ENCODE data around the gene HIVEP3. TPM values are rescaled to one million over a fixed set of nuclear protein-coding genes. Genes with fewer than 3 reads are reported as not detected.

Gene HIVEP3
- total RNA-seq, 1 experiment from 2014 or later = 1.4 TPM

- WGBS (ENCODE audit: extremely low coverage, insufficient read length, low lambda C conversion rate) = 100% methylated on average over 3 of the region's 5 CpGs
- Histone ChIP-seq H3K23me2 (ENCODE audit: insufficient read length, low read depth, low read length, poor library complexity, severe bottlenecking) (peaks cover 3% of the 10 kb centered on the region), H3K23ac (ENCODE audit: insufficient read length, low read depth, low read length) (no peak overlapping the region), H3K9me3 (ENCODE audit: control insufficient read depth, low read depth, low read length) (no peaks in the 10 kb centered on the region), H3K18ac (ENCODE audit: insufficient read length, low read depth, low read length) (no peak overlapping the region), H3K14ac (ENCODE audit: insufficient read depth, low read length) (no peak overlapping the region), H2AK5ac (ENCODE audit: insufficient read length, low read length) (no peak overlapping the region), H2BK120ac (ENCODE audit: low read depth, low read length, poor library complexity, severe bottlenecking) (no peak overlapping the region), H3K79me2 (ENCODE audit: insufficient read depth, low read length) (no peaks in the 10 kb centered on the region), H4K5ac (ENCODE audit: insufficient read length, low read depth, low read length) (no peak overlapping the region), H2BK20ac (ENCODE audit: low read depth, low read length, poor library complexity, severe bottlenecking) (no peak overlapping the region), H3T11ph (ENCODE audit: low read length) (no peak overlapping the region), H3K79me1 (ENCODE audit: insufficient read depth, low read depth, low read length, poor library complexity, severe bottlenecking) (no peaks in the 10 kb centered on the region), H4K8ac (replicated peaks; ENCODE audit: insufficient read length, low read depth, low read length) (no peak overlapping the region), H3K56ac (ENCODE audit: insufficient read length, low read depth, low read length) (no peak overlapping the region), H3K27me3 (ENCODE audit: insufficient read depth, low read length) (no peaks in the 10 kb centered on the region), H3K27ac (ENCODE audit: insufficient read length, low read depth, low read length) (no peak overlapping the region), H4K20me1 (ENCODE audit: control insufficient read depth, insufficient read depth, insufficient read length) (no peaks in the 10 kb centered on the region), H4K91ac (ENCODE audit: insufficient read length, low read depth, low read length) (no peak overlapping the region), H3K9ac (ENCODE audit: extremely low read depth, insufficient read length, low read length) (no peak overlapping the region), H2BK12ac (ENCODE audit: insufficient read length, low read depth, low read length) (no peak overlapping the region), H2AFZ (ENCODE audit: low read length) (no peak overlapping the region), H3K4me1 (ENCODE audit: insufficient read depth, low read length) (peaks cover 3% of the 10 kb centered on the region; the same call in 1 of the 2 replicates), H2BK15ac (ENCODE audit: low read depth, low read length) (no peak overlapping the region), H3K4ac (ENCODE audit: low read depth, low read length) (no peak overlapping the region), H3K4me2 (ENCODE audit: insufficient read depth, insufficient read length, low read length) (no peak overlapping the region), H2BK5ac (ENCODE audit: insufficient read length, low read length) (no peak overlapping the region)
- no peak for DNase-seq
- Mint-ChIP-seq H3K4me1 (peaks cover 12 to 26% of the 10 kb centered on the region in 2 experiments), H3K27me3 (ENCODE audit: low read depth) (peaks cover 16% of the 10 kb centered on the region), H3K9me3 (no peaks in the 10 kb centered on the region), H3K4me3 (no peak overlapping the region; a peak in 1 of 5 replicates), H3K36me3 (ENCODE audit: insufficient read depth in 1 of 3, low read depth in 3 of 3) (no peaks in the 10 kb centered on the region; a peak in 1 of 7 replicates), H3K27ac (no peak overlapping the region)
- TF ChIP-seq, protein P1, sequence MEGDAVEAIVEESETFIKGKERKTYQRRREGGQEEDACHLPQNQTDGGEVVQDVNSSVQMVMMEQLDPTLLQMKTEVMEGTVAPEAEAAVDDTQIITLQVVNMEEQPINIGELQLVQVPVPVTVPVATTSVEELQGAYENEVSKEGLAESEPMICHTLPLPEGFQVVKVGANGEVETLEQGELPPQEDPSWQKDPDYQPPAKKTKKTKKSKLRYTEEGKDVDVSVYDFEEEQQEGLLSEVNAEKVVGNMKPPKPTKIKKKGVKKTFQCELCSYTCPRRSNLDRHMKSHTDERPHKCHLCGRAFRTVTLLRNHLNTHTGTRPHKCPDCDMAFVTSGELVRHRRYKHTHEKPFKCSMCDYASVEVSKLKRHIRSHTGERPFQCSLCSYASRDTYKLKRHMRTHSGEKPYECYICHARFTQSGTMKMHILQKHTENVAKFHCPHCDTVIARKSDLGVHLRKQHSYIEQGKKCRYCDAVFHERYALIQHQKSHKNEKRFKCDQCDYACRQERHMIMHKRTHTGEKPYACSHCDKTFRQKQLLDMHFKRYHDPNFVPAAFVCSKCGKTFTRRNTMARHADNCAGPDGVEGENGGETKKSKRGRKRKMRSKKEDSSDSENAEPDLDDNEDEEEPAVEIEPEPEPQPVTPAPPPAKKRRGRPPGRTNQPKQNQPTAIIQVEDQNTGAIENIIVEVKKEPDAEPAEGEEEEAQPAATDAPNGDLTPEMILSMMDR (conservative IDR thresholded peaks at IDR 0.05) = no peak
These were observed 399.1 kb downstream of the HIVEP3 start for GRCh38 chr1:41519667-41520066.

All from H9 (cell line).